ENCODE results near the gene ADRA2A.

Gene ADRA2A

GRCh38 chr10:111113238-111113960, 36.6 kb downstream of the ADRA2A start:
- DNase-seq: no peak

DNA sequence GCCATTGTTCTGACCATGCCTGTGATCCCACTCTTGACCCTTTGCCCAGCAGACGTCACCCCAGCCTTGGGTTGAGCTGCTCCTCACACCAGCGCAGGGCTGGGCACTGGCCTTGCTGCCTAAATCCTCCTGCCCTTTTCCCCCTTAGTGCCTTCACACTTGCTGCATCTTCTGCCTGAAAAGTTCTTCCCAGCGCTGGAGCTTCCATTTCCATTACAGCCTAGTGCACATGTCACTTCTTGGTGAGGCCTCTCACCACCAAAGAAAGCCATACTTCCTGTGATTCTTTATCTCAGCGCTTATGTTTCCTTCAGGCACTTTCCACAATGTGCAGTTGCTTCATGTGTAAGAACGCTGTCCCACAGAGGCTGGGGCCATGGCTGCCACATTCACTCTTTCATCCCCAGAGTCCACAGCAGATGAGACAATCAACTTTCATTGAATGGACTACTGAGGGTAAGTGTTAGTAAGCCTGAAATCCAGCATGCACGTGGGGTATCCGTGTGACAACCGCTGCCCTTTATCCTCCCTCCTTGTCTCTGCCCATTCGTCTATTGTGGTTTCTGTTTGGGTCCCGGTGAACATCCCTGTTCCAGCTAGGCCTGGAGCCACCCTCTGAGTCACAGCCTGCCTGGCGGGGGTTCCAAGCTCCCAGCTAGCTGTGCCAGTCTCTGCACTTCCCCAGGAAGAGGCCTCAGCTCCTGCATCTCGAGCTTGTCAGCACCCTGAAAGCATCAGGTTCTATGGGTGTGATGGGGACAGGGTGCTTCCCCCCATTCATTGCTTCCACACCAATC, 37.3 kb downstream of the ADRA2A start:
- DNase-seq: no peak

DNA sequence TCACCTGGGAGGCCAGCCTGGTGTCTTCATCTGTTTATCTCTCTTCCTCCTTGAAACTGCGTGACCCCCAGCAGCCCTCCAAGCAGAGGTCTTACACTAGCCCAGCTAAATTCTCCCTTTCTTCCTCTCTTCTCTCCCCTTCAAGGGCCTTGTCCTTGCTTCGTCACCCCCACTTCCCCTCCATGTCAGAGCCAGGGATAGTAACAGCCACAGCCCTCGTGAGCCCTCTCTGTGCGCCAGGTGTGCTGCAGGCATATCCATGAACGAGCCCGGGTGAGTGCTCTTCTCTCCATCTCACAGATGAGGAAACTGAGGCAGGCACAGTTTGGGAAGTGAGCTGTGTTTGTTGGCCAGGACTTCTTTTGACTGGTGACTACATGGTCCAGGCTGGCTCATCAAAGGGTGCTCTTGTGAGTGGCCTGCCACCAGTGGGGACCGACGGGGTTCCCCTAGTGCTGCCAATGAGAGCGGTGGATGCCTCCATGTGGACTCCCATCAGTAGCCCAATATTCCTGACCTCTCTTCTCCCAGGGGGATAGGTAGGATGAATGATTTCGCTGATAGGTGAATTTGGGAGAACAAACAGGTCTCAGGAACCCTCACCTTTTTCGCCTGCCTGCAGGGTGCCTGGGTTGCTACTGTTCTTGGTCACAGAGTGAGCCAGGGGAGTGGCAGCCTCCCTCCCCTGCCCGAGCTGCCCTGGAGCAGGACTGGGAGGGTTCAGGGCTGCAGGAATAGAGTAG, 38.1 kb downstream of the ADRA2A start:
- DNase-seq: no peak

- DNase-seq: no peak
Measured at GRCh38 chr10:111116211-111116610, 39.4 kb downstream of the ADRA2A start.

DNA sequence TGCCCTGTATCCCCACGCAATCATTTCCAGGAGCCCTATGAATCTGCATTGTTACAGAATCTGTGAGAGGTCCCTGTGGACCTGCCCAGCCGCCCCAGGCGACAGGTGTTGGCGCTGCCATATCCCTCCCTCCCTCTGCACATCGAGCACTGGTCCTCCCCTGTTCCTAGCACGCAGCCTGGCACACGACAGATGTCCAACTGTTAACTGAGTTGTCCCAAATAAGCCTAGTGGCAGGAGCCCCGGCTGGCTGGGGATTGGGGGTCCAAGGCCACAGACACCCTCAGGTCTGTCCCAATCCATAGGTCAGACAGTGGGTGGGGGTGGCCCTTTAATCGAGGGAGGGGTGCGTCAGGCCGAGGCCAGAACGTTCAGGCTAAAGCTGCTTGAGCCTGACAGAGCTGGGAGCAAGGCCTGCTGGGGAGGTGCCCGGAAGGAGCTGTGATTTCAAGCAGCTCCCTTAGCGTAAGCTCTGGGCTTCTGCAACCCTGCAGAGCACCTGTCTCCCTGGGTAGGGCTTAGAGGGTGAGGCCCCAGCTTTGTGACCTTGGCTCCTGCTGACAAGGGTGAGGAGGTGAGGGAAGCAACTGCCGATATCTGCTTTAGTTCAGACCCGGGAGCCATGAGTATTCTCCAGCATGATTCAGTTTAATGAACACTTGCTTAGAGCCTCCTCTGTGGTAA, 40.1 kb downstream of the ADRA2A start:
- no peak for DNase-seq

- no peak for DNase-seq
Measured at GRCh38 chr10:111117528-111118277, 40.9 kb downstream of the ADRA2A start.

DNA sequence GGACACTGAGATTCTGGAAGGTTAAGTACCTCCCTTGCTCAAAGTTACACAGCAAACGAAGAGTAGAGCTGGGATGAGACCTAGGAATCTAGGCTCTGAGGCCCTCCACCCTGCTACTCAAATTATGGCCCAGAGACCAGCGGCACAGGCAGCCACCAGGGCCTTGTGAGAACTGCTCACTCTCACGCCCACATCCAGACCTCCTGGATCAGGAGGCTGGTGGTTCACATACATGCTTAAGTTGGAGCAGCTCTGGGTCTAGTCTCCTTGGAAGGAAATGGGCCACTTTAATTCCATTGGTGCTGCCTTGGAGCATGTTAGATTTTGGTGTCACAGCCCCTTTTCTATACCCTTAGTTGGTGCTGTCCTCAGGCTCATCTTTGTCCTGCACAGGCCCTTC, 41.9 kb downstream of the ADRA2A start:
- DNase-seq: no peak

GRCh38 chr10:111119637-111120036, 42.8 kb downstream of the ADRA2A start:
- no peak for DNase-seq

GRCh38 chr10:111122127-111122526, 45.3 kb downstream of the ADRA2A start:
- DNase-seq: no peak

DNA sequence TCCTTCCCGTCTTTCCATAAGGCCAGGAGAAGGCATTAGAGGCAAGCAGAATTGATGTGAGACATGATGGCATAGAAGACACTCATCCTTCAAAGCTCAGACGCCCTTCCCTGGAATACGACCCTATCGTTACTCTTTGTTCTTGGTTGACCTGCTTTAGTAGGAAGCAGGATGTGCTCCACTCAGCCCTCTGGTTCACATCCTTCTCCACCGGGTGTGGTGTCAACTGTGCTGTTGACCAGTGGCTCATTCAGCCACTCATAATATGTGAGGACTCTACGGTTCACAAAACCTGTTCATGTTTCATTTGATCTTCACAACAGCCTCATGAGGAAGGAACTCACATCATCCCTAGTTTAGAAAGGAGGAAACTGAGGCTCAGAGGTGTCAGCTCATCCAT, 47.1 kb downstream of the ADRA2A start:
- DNase-seq: no peak

GRCh38 chr10:111125102-111125501, 48.3 kb downstream of the ADRA2A start:
- DNase-seq: no peak

GRCh38 chr10:111126077-111126476, 49.2 kb downstream of the ADRA2A start:
- DNase-seq: no peak

DNA sequence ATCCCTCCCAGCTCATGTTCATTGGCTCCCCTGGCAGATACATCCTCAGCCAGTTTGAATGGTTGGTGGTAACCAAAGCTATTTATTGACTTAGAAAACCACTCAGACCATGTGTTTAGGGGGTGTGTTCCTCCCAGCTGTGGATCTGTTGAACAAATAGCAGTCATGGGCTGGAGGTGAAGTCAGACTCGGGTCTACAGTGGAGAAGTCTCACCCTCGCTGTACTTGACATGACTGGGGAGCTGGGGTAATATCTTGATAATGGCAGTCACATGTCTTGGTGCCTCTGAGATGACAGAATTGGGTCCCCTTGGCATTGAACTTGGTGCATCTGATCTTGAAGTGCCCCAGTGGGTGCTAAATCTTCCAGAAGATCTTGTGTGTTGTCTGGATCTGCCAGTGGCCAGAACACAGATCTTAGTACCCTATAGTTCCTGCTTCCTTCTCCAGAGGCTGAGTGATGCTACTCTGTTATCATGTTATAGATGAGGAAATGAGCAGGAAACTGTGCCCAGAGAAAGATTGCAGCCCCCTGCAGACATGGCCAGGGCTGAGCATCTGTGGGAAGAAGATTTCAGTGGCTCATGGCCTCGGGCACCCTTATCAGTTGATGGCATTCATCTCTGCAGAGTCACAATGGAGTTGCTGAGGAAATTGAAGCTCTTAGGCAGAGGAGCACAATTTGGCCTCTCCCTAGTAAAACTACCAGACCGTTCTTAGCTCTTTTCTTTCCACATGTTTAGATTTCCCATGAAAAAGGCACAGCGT, 50.4 kb downstream of the ADRA2A start:
- DNase-seq: no peak

DNA sequence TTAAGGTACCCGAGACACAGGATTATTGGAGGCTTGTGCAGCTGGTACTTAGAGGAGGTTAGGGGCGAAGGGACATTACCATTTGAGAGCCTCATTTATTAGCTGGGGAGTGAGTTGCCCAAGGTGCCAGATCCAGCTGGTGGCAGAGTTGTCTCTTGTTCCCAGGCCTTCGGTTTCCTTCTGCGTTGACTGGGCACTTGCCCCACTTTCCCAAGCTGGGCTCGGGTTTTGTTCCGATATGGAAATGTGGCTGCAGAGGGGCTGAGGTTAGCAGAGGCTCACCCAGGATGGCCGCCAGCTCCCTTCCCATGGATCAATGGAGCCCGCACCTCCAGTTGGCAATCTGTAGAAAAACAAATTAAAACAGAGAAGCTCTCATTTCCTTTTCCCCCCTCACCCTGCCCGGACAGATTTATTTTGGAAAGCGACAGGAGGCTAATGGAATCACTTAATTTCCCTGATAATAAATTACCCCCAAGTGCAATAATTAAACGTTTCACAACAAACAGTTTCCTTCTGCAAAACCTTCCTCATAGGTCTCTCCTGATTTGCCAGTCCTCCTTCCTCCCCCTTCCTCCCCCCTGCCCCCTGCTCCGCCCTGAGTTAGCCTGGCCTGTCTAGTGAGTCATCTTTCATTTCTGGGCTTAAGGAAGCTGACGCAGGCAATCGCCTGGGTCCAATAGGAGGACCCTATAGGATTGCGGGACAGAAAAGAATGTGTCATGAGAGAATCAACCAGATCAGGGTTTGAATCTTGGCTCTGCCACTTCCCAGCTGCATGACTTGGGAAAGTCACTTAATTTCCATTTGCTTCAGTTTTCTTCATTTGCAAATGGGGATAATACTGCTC, 51.7 kb downstream of the ADRA2A start:
- no peak for DNase-seq

GRCh38 chr10:111129363-111129762, 52.5 kb downstream of the ADRA2A start:
- DNase-seq: no peak

- DNase-seq: no peak
Measured at GRCh38 chr10:111130471-111130870, 53.6 kb downstream of the ADRA2A start.
